Uterus (tissue), 4 donors: Measurements from ENCODE around the gene CNNM3. TPM values are rescaled to one million over a fixed set of nuclear protein-coding genes. Genes with fewer than 3 reads are reported as not detected.
"Not testable (repeated sequence)": the region's sequence is repeated elsewhere in the genome, so short reads cannot be mapped to it uniquely, and the experiment has no call there.

Source experiments
- DNase-seq, 2 donors: peaks; one replicate each; pipeline ENCODE4 v3.0.0-alpha.2; 2019 to 2020
- H3K27ac ChIP-seq, 2 donors: fragments of 200-600 bp; sonication (generic); 1 replicate in 1 of 2; 2 replicates in 1 of 2; pipeline ENCODE4 v1.5.1; 2016 to 2018
- H3K27me3 ChIP-seq, 2 donors: fragments of 200-600 bp; sonication (generic); one replicate each; pipeline ENCODE4 v1.5.1; 2018 to 2019; ENCODE audit warnings: control low read depth in 1 of 2
- H3K36me3 ChIP-seq, 2 donors: fragments of 200-600 bp; sonication (generic); one replicate each; pipeline ENCODE4 v1.5.1; 2019; ENCODE audit warnings: control low read depth in 1 of 2
- H3K4me1 ChIP-seq, 2 donors: fragments of 200-600 bp; sonication (generic); one replicate each; pipeline ENCODE4 v1.5.1; 2018 to 2019; ENCODE audit warnings: control low read depth in 1 of 2
- H3K4me3 ChIP-seq, 2 donors: fragments of 200-600 bp; sonication (generic); 1 replicate in 1 of 2; 2 replicates in 1 of 2; pipeline ENCODE4 v1.5.1; 2018 to 2019; ENCODE audit warnings: mild to moderate bottlenecking in 1 of 2
- H3K9me3 ChIP-seq, 2 donors: fragments of 200-600 bp; sonication (generic); one replicate each; pipeline ENCODE4 v1.5.1; 2019; ENCODE audit warnings: control low read depth in 1 of 2
- CTCF ChIP-seq, 4 experiments: fragments of 200-600 bp in 2 of 4; fragments of 450-650 bp in 2 of 4; sonication (generic) in 2 of 4; IDR thresholded peaks; one replicate each; pipeline ENCODE4 v1.5.1; 2016 to 2019; ENCODE audit warnings: antibody characterized with exemption in 4 of 4, mild to moderate bottlenecking in 2 of 4, moderate library complexity in 1 of 4
- POLR2A ChIP-seq, 2 donors: fragments of 450-650 bp; IDR thresholded peaks; one replicate each; pipeline ENCODE4 v1.6.1; 2016; ENCODE audit warnings: antibody characterized with exemption in 2 of 2, mild to moderate bottlenecking in 1 of 2, moderate library complexity in 1 of 2
- intact Hi-C: fragments of 100-400 bp; cut with DNase I; formaldehyde crosslinking; loops from one replicate; pipeline ENCODE4 v1.15.1; 2023; ENCODE audit warnings: low total_unique reads
- total RNA-seq, 4 donors: library from RNA; depleted of rRNA in 3 of 4; stranded (reverse); fragments of >200 nt in 3 of 4; gene quantifications; one replicate each; pipeline versions ENCODE4 v1.1.0 to v1.2.4, GENCODE V29; 2014 to 2023
- donor health status: DM: yes; HTN: yes; CAD: no.

The CNNM3 gene
- total RNA-seq, 4 donors from 2014 or later = 1.5 to 21.1 (median 11.2) TPM

- Histone ChIP-seq H3K4me3 (no peak overlapping the region), H3K4me1 (peaks cover 0 to 9% of the 10 kb centered on the region in 2 donors), H3K9me3 (no peaks in the 10 kb centered on the region), H3K36me3 (no peaks in the 10 kb centered on the region), H3K27ac (no peak overlapping the region), H3K27me3 (no peaks in the 10 kb centered on the region)
- TF ChIP-seq CTCF (IDR thresholded peaks at IDR 0.05) (no peak), POLR2A (IDR thresholded peaks at IDR 0.05) (no peak)
- intact Hi-C loops = no loop called here
- DNase-seq = no peak
These were observed 23.0 kb upstream of the CNNM3 start for GRCh38 chr2:96792772-96793749.

GRCh38 chr2:96795076-96795475 lies 21.0 kb upstream of the CNNM3 start:
- TF ChIP-seq CTCF (IDR thresholded peaks at IDR 0.05) (no peak), POLR2A (IDR thresholded peaks at IDR 0.05) (no peak)
- no peak overlapping the region for H3K4me3 ChIP-seq
- no peaks in the 10 kb centered on the region for H3K4me1 ChIP-seq
- intact Hi-C loops = no loop called here
- H3K36me3 ChIP-seq = no peaks in the 10 kb centered on the region
- H3K27ac ChIP-seq = no peak overlapping the region
- no peak for DNase-seq
- no peaks in the 10 kb centered on the region for H3K9me3 ChIP-seq
- no peaks in the 10 kb centered on the region for H3K27me3 ChIP-seq

- H3K27me3 ChIP-seq, H3K36me3 ChIP-seq, intact Hi-C loops, H3K9me3 ChIP-seq, H3K4me3 ChIP-seq, H3K4me1 ChIP-seq, H3K27ac ChIP-seq, DNase-seq: not testable (repeated sequence)
These were observed 19.6 kb upstream of the CNNM3 start for GRCh38 chr2:96796497-96796896.

- no peak overlapping the region for H3K4me3 ChIP-seq
- no peaks in the 10 kb centered on the region for H3K9me3 ChIP-seq
- no peak for DNase-seq
- H3K4me1 ChIP-seq = no peaks in the 10 kb centered on the region
- H3K27me3 ChIP-seq = no peaks in the 10 kb centered on the region
- intact Hi-C loops = no loop called here
- no peak overlapping the region for H3K27ac ChIP-seq
- no peak for TF ChIP-seq CTCF (IDR thresholded peaks at IDR 0.05)
- TF ChIP-seq POLR2A (IDR thresholded peaks at IDR 0.05) = no peak
- no peaks in the 10 kb centered on the region for H3K36me3 ChIP-seq
These were observed 18.9 kb upstream of the CNNM3 start for GRCh38 chr2:96797066-96797625.

- no peaks in the 10 kb centered on the region for H3K27me3 ChIP-seq
- no peaks in the 10 kb centered on the region for H3K9me3 ChIP-seq
- no peak for DNase-seq
- intact Hi-C loops = no loop called here
- H3K4me3 ChIP-seq = no peak overlapping the region
- H3K36me3 ChIP-seq = no peaks in the 10 kb centered on the region
- TF ChIP-seq POLR2A (IDR thresholded peaks at IDR 0.05) = no peak
- TF ChIP-seq CTCF (IDR thresholded peaks at IDR 0.05) = no peak
- no peak overlapping the region for H3K27ac ChIP-seq
- no peaks in the 10 kb centered on the region for H3K4me1 ChIP-seq
These were observed 17.1 kb upstream of the CNNM3 start for GRCh38 chr2:96798733-96799622.
